Nephron (organoid): ENCODE results near the gene MYLK.
A peak's percentile ranks its signal among the peaks of the same experiment; 100 is the strongest.

ENCODE experiments used
- H3K27ac Mint-ChIP-seq, 3 experiments: 2 replicates each; pipeline ENCODE4 v1.8.0; 2020; ENCODE audit warnings: mixed read lengths in 3 of 3, mild to moderate bottlenecking in 2 of 3, moderate library complexity in 1 of 3
- H3K27me3 Mint-ChIP-seq: 2 replicates; pipeline ENCODE4 v1.8.0; 2021; ENCODE audit warnings: low read depth, mild to moderate bottlenecking, moderate library complexity, mixed read lengths
- H3K36me3 Mint-ChIP-seq: 2 replicates; pipeline ENCODE4 v1.8.0; 2020; ENCODE audit warnings: low read depth, mixed read lengths
- H3K4me1 Mint-ChIP-seq: 2 replicates; pipeline ENCODE4 v1.8.0; 2020; ENCODE audit warnings: mixed read lengths
- H3K4me3 Mint-ChIP-seq, 3 experiments: 2 replicates each; pipeline ENCODE4 v1.8.0; 2020; ENCODE audit warnings: mild to moderate bottlenecking in 3 of 3, mixed read lengths in 3 of 3, moderate library complexity in 2 of 3
- H3K9me3 Mint-ChIP-seq: 2 replicates; pipeline ENCODE4 v1.8.0; 2020; ENCODE audit warnings: mixed read lengths
- CTCF ChIP-seq, 3 experiments: fragments of 200-600 bp; sonication (generic); IDR thresholded peaks; one replicate each; pipeline ENCODE4 v1.5.0; 2021; ENCODE audit warnings: antibody characterized with exemption in 3 of 3; ENCODE audit not compliant: unreplicated experiment in 3 of 3

The MYLK gene

DNA sequence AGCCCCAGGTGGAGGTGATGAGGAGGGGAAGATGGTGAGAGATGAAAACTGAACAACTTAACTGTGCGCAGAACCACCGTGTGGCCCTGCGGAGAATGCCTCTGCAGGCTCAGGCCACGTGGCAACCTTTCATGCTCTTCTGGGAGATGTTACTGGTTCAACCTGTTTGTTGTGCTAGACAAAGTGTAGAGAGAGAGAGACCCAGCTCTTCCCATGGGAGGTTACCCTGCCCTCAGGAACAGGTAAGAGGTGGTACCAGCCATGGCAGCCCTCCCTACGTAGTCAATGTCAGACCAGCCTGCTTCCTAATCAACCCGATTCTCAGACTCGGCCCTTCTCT lies 262.3 kb downstream of the MYLK start:
- no peaks in the 10 kb centered on the region for H3K27me3 Mint-ChIP-seq
- TF ChIP-seq CTCF (IDR thresholded peaks at IDR 0.05; ENCODE audit: unreplicated experiment in 3 of 3), result no peak
- no peaks in the 10 kb centered on the region for H3K9me3 Mint-ChIP-seq

DNA sequence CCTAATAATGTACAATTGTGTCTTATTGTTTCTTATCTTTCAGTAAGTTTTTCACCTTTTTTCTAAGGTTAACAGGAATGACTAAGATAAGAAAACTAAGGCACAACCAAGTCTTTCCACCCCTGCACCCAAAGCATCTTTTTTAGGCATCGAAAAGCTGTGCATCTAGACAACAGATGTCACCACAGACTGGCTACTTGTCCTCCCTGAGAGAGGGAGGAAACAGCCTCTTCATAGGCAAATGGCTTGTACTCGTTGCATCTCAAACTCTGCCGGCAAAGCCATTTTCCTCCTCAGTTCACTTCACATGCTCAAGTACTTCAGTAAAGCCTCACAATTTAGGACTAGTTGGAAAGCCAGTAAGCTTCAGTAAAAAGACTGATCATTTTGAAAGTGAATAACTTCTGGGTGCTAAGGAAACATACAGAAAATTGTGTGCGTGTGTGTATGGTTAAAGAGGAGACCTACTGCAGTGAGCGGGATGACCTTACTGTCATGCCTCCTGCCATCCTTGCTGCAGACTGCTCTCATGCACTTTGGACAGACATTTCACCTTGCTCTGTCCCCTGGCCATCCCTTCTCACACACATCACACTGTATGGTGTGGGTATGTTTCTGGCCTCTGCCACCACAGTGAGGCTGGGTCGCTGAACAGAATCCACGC lies 262.8 kb downstream of the MYLK start:
- Mint-ChIP-seq H3K27ac (peak overlapping the region in 2 of 3 experiments; percentile 64 to 89), H3K9me3 (no peaks in the 10 kb centered on the region), H3K27me3 (no peaks in the 10 kb centered on the region), H3K4me3 (no peak overlapping the region), H3K4me1 (peaks cover 19% of the 10 kb centered on the region), H3K36me3 (peaks cover 25% of the 10 kb centered on the region)
- TF ChIP-seq CTCF (IDR thresholded peaks at IDR 0.05; ENCODE audit: unreplicated experiment in 3 of 3), result no peak

More for the DNA sequence above, 262.3 kb downstream of the MYLK start:
- peak overlapping the region in 2 of 3 experiments; percentile 44 to 89 for H3K27ac Mint-ChIP-seq
- peaks cover 19% of the 10 kb centered on the region for H3K4me1 Mint-ChIP-seq
- H3K36me3 Mint-ChIP-seq, result peaks cover 25% of the 10 kb centered on the region
- no peak overlapping the region for H3K4me3 Mint-ChIP-seq

GRCh38 chr3:123620343-123620742 lies 263.8 kb downstream of the MYLK start:
- H3K4me1 Mint-ChIP-seq, result peaks cover 19% of the 10 kb centered on the region
- peak overlapping the region in 2 of 3 experiments; percentile 72 to 89 for H3K27ac Mint-ChIP-seq
- no peak for TF ChIP-seq CTCF (IDR thresholded peaks at IDR 0.05; ENCODE audit: unreplicated experiment in 3 of 3)
- no peaks in the 10 kb centered on the region for H3K9me3 Mint-ChIP-seq
- H3K27me3 Mint-ChIP-seq, result no peaks in the 10 kb centered on the region
- H3K4me3 Mint-ChIP-seq, result peak overlapping the region in 1 of 3 experiments; percentile 19
- peaks cover 19% of the 10 kb centered on the region for H3K36me3 Mint-ChIP-seq

- Mint-ChIP-seq H3K36me3 (peaks cover 15% of the 10 kb centered on the region), H3K27me3 (no peaks in the 10 kb centered on the region), H3K27ac (peak overlapping the region in 1 of 3 experiments; percentile 30), H3K9me3 (no peaks in the 10 kb centered on the region), H3K4me3 (no peak overlapping the region), H3K4me1 (peaks cover 19% of the 10 kb centered on the region)
- TF ChIP-seq CTCF (IDR thresholded peaks at IDR 0.05; ENCODE audit: unreplicated experiment in 3 of 3), result no peak
Measured at GRCh38 chr3:123618768-123619484, 265.2 kb downstream of the MYLK start.

- Mint-ChIP-seq H3K27me3 (no peaks in the 10 kb centered on the region), H3K9me3 (no peaks in the 10 kb centered on the region), H3K27ac (peak overlapping the region in 1 of 3 experiments; percentile 30), H3K36me3 (peaks cover 20% of the 10 kb centered on the region), H3K4me3 (no peak overlapping the region), H3K4me1 (peaks cover 19% of the 10 kb centered on the region)
- no peak for TF ChIP-seq CTCF (IDR thresholded peaks at IDR 0.05; ENCODE audit: unreplicated experiment in 3 of 3)
Measured at GRCh38 chr3:123618076-123618708, 265.9 kb downstream of the MYLK start.
